A549 (cell line): ENCODE measurements around the gene GID4. TPM values are rescaled to one million over a fixed set of nuclear protein-coding genes. Genes with fewer than 3 reads are reported as not detected.

Experiments
- ATAC-seq, 2 experiments: fragments of 200-7000 bp in 1 of 2; fragments of >200 bp in 1 of 2; cut with Nextera tagmentation in 1 of 2; cut with Tn5 transposase in 1 of 2; 3 replicates each; pipeline versions ENCODE4 v1.8.0 to v1.9.1; 2018 to 2020; ENCODE audit warnings: mild to moderate bottlenecking in 1 of 2, moderate library complexity in 1 of 2
- CTCF ChIA-PET: fragments of 300-600 bp; sonication (Branson Sonifier 250); formaldehyde crosslinking; extraction: SDS; loops from one replicate; lab custom pipeline; 2021; ENCODE audit warnings: antibody characterized with exemption, inconsistent platforms; lab: Yijun Ruan, JAX
- POLR2A ChIA-PET: fragments of 350-600 bp; formaldehyde crosslinking; extraction: SDS; loops from one replicate; lab custom pipeline; 2021; ENCODE audit warnings: antibody characterized with exemption, inconsistent platforms; lab: Yijun Ruan, JAX
- DNase-seq, 2 experiments: peaks; one replicate each; pipeline versions ENCODE4 v3.0.0 to v3.0.0-alpha.2; 2011 to 2016; ENCODE audit warnings: low read depth in 1 of 2, low spot score in 1 of 2
- FAIRE-seq: peaks from 2 replicates; lab custom pipeline; 2011; peaks lifted over from hg19 to GRCh38; lab: Jason Lieb, UNC
- H3K27ac ChIP-seq, 2 experiments: fragments of >200 bp; sonication (Bioruptor Twin); formaldehyde crosslinking; 3 replicates each; pipeline ENCODE4 v1.5.1; 2016 to 2017
- H3K4me1 ChIP-seq: fragments of >200 bp; sonication (Bioruptor Twin); formaldehyde crosslinking; 3 replicates; pipeline ENCODE4 v1.6.1; 2016
- H3K4me2 ChIP-seq: fragments of >200 bp; sonication (Bioruptor Twin); formaldehyde crosslinking; 3 replicates; pipeline ENCODE4 v1.6.1; 2016
- H3K4me3 ChIP-seq: fragments of >200 bp; sonication (Bioruptor Twin); formaldehyde crosslinking; 3 replicates; pipeline ENCODE4 v1.5.1; 2016
- H3K9me3 ChIP-seq: fragments of >200 bp; sonication (Bioruptor Twin); formaldehyde crosslinking; 3 replicates; pipeline ENCODE4 v1.6.1; 2016
- CEBPB ChIP-seq, 2 experiments: fragments of >200 bp in 1 of 2; sonication (Bioruptor Twin) in 1 of 2; formaldehyde crosslinking in 1 of 2; IDR thresholded peaks; 2 replicates each; pipeline ENCODE4 v1.6.1; 2012 to 2016
- CHD4 ChIP-seq: fragments of 200-600 bp; sonication (generic); IDR thresholded peaks from 2 replicates; pipeline ENCODE4 v1.6.1; 2016; ENCODE audit warnings: antibody characterized with exemption, mild to moderate bottlenecking, borderline replicate concordance
- EHF ChIP-seq: fragments of 250-450 bp; sonication (Bioruptor Pico); IDR thresholded peaks from 2 replicates; pipeline ENCODE4 v1.5.0; 2020; ENCODE audit warnings: mild to moderate bottlenecking
- FOSB ChIP-seq: fragments of 250-450 bp; sonication (Bioruptor Pico); IDR thresholded peaks from 2 replicates; pipeline ENCODE4 v1.5.0; 2020; ENCODE audit warnings: mild to moderate bottlenecking, moderate library complexity
- FOSL2 ChIP-seq, 2 experiments: fragments of 450-650 bp in 1 of 2; fragments of >200 bp in 1 of 2; sonication (Bioruptor Twin) in 1 of 2; formaldehyde crosslinking; IDR thresholded peaks; 2 replicates each; pipeline versions ENCODE4 v1.5.0 to v1.6.1; 2016 to 2020; ENCODE audit warnings: mild to moderate bottlenecking in 1 of 2, moderate library complexity in 1 of 2
- HDAC2 ChIP-seq: fragments of 200-600 bp; sonication (generic); IDR thresholded peaks from 2 replicates; pipeline ENCODE4 v1.6.1; 2016
- HOXA7 ChIP-seq: fragments of 250-450 bp; sonication (Bioruptor Pico); IDR thresholded peaks from 2 replicates; pipeline ENCODE4 v1.5.0; 2020; ENCODE audit warnings: mild to moderate bottlenecking, moderate library complexity
- HOXB13 ChIP-seq: fragments of 250-450 bp; sonication (Bioruptor Pico); IDR thresholded peaks from 2 replicates; pipeline ENCODE4 v1.5.0; 2020; ENCODE audit warnings: low read depth, mild to moderate bottlenecking, moderate library complexity
- HOXB5 ChIP-seq: fragments of 250-450 bp; sonication (Bioruptor Pico); IDR thresholded peaks from 2 replicates; pipeline ENCODE4 v1.5.0; 2020; ENCODE audit warnings: mild to moderate bottlenecking, moderate library complexity
- MYC ChIP-seq: IDR thresholded peaks from 2 replicates; pipeline ENCODE4 v1.6.1; 2012; ENCODE audit warnings: mild to moderate bottlenecking, inconsistent platforms, low read length, improper control_type of control experiment, borderline replicate concordance
- NFE2L2 ChIP-seq: fragments of 150-350 bp; conservative IDR thresholded peaks from 2 replicates; pipeline ENCODE4 v1.6.1; 2014; ENCODE audit warnings: low read length
- POLR2A ChIP-seq: IDR thresholded peaks from 2 replicates; pipeline ENCODE4 v1.6.1; 2012; ENCODE audit warnings: mild to moderate bottlenecking, low read length
- RARB ChIP-seq: fragments of 250-450 bp; sonication (Bioruptor Pico); IDR thresholded peaks from 2 replicates; pipeline ENCODE4 v1.8.0; 2021; ENCODE audit warnings: mild to moderate bottlenecking, moderate library complexity
- RFX5 ChIP-seq: fragments of 450-650 bp; IDR thresholded peaks from 2 replicates; pipeline ENCODE4 v1.7.1; 2014; ENCODE audit warnings: antibody characterized with exemption, mild to moderate bottlenecking, moderate library complexity
- RNF2 ChIP-seq: fragments of 200-600 bp; sonication (generic); IDR thresholded peaks from 2 replicates; pipeline ENCODE4 v1.6.1; 2016; ENCODE audit warnings: low read depth, mild to moderate bottlenecking, antibody characterized with exemption, moderate library complexity, borderline replicate concordance
- SREBF2 ChIP-seq: fragments of 450-650 bp; IDR thresholded peaks from 2 replicates; pipeline ENCODE4 v1.6.1; 2014; ENCODE audit warnings: mild to moderate bottlenecking, moderate library complexity
- TP53 ChIP-seq: fragments of 250-450 bp; sonication (Bioruptor Pico); IDR thresholded peaks from 2 replicates; pipeline ENCODE4 v1.5.0; 2021; ENCODE audit warnings: mild to moderate bottlenecking, moderate library complexity
- ZFP36 ChIP-seq: fragments of 450-650 bp; IDR thresholded peaks from 2 replicates; pipeline ENCODE4 v1.6.1; 2014; ENCODE audit warnings: borderline replicate concordance; ENCODE audit not compliant: partially characterized antibody
- ZNF302 ChIP-seq: fragments of 250-450 bp; sonication (Bioruptor Pico); IDR thresholded peaks from 2 replicates; pipeline ENCODE4 v1.9.0; 2021; ENCODE audit warnings: inconsistent platforms, mild to moderate bottlenecking, moderate library complexity
- WGBS: methylation state at CpG from one replicate; pipeline ENCODE4 v1.1.6; 2017; ENCODE audit errors: missing lambda C conversion rate; 5-methylcytosine and 5-hydroxymethylcytosine counted together
- polyA plus RNA-seq, 4 experiments: library from polyadenylated mRNA; depleted of rRNA in 3 of 4; stranded (reverse); fragments of >200 nt; fragmentation: RNase III in 1 of 4; extraction: RNeasy Plus Mini Kit Qiagen cat#74134 plus additional on column Dnase treatment in 1 of 4; gene quantifications; 2 replicates in 3 of 4; 3 replicates in 1 of 4; pipeline ENCODE4 v1.2.3, GENCODE V29; 2011 to 2017
- TF ChIP-seq, protein P1 (sequence below): fragments of 200-600 bp; sonication (generic); IDR thresholded peaks from 2 replicates; pipeline ENCODE4 v1.6.1; 2016; ENCODE audit warnings: antibody characterized with exemption, mild to moderate bottlenecking, moderate library complexity
- TF ChIP-seq, protein P2 (sequence below): IDR thresholded peaks from 2 replicates; pipeline ENCODE4 v1.6.1; 2012; ENCODE audit warnings: low read depth, borderline replicate concordance
- TF ChIP-seq, protein P3 (sequence below): IDR thresholded peaks from 2 replicates; pipeline ENCODE4 v1.6.1; 2012
- TF ChIP-seq, protein P4 (sequence below): fragments of >200 bp; sonication (Bioruptor Twin); formaldehyde crosslinking; IDR thresholded peaks from 3 replicates; pipeline ENCODE4 v1.6.1; 2016

GID4 gene
- polyA plus RNA-seq, 2 of the 4 experiments (the other 2 are of a cell fraction): 11.2 to 11.5 TPM

- CTCF ChIA-PET: interaction anchor here (1.1 to 2.0 kb wide), 3 partner anchors 15 to 24 kb away, joined by 3 to 9 read pairs (median 4); no protein-coding TSS in a partner anchor
- TF ChIP-seq ZNF302 (no peak), SREBF2 (no peak), CHD4 (no peak), HDAC2 (no peak), EHF (CRISPR knock-in tag) (no peak), HOXA7 (CRISPR knock-in tag) (no peak), TP53 (no peak), MYC (no peak), RARB (CRISPR knock-in tag) (no peak), HOXB5 (CRISPR knock-in tag) (no peak), NFE2L2 (no peak), FOSB (no peak), RNF2 (no peak), FOSL2 (IDR thresholded peaks at IDR 0.05) (no peak), FOSL2 (CRISPR knock-in tag; IDR thresholded peaks at IDR 0.05) (no peak)
- TF ChIP-seq, protein P1, sequence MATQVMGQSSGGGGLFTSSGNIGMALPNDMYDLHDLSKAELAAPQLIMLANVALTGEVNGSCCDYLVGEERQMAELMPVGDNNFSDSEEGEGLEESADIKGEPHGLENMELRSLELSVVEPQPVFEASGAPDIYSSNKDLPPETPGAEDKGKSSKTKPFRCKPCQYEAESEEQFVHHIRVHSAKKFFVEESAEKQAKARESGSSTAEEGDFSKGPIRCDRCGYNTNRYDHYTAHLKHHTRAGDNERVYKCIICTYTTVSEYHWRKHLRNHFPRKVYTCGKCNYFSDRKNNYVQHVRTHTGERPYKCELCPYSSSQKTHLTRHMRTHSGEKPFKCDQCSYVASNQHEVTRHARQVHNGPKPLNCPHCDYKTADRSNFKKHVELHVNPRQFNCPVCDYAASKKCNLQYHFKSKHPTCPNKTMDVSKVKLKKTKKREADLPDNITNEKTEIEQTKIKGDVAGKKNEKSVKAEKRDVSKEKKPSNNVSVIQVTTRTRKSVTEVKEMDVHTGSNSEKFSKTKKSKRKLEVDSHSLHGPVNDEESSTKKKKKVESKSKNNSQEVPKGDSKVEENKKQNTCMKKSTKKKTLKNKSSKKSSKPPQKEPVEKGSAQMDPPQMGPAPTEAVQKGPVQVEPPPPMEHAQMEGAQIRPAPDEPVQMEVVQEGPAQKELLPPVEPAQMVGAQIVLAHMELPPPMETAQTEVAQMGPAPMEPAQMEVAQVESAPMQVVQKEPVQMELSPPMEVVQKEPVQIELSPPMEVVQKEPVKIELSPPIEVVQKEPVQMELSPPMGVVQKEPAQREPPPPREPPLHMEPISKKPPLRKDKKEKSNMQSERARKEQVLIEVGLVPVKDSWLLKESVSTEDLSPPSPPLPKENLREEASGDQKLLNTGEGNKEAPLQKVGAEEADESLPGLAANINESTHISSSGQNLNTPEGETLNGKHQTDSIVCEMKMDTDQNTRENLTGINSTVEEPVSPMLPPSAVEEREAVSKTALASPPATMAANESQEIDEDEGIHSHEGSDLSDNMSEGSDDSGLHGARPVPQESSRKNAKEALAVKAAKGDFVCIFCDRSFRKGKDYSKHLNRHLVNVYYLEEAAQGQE: no peak
- TF ChIP-seq, all 56 proteins: peak for 0
- no peak for FAIRE-seq
- Histone ChIP-seq H3K4me1 (no peaks in the 10 kb centered on the region), H3K4me2 (no peak overlapping the region), H3K4me3 (no peak overlapping the region), H3K27ac (no peak overlapping the region), H3K9me3 (no peaks in the 10 kb centered on the region)
- POLR2A ChIA-PET: no interaction called here
- WGBS: 72% methylated on average over 5 of the region's 5 CpGs
- DNase-seq: no peak
- no peak for ATAC-seq
These were observed 30.5 kb upstream of the GID4 start for GRCh38 chr17:18008496-18009268.

- DNase-seq: no peak
- no peak for ATAC-seq
- CTCF ChIA-PET: interaction anchor here (1.0 to 1.9 kb wide), 3 partner anchors 23 to 118 kb away, joined by 4 to 7 read pairs (median 4); no protein-coding TSS in a partner anchor
- Histone ChIP-seq H3K9me3 (no peaks in the 10 kb centered on the region), H3K4me3 (no peak overlapping the region), H3K4me1 (no peaks in the 10 kb centered on the region), H3K4me2 (no peak overlapping the region), H3K27ac (no peak overlapping the region)
- POLR2A ChIA-PET: no interaction called here
- TF ChIP-seq RFX5: no peak
- no peak for TF ChIP-seq CEBPB (IDR thresholded peaks at IDR 0.05)
- 81% methylated on average over 8 of the region's 8 CpGs for WGBS
- no peak for FAIRE-seq
These were observed 29.4 kb upstream of the GID4 start for GRCh38 chr17:18009609-18010420.

GRCh38 chr17:18011286-18011685, 27.9 kb upstream of the GID4 start:
- no peak for ATAC-seq
- WGBS: 96% methylated on average over 3 of the region's 5 CpGs
- no peak overlapping the region for H3K27ac ChIP-seq
- H3K4me1 ChIP-seq: no peaks in the 10 kb centered on the region
- FAIRE-seq: no peak
- ChIA-PET CTCF (interaction anchor here (0.6 to 1.9 kb wide), 2 partner anchors 18 to 120 kb away, joined by 3 to 7 read pairs; no protein-coding TSS in a partner anchor), POLR2A (no interaction called here)
- H3K4me2 ChIP-seq: no peak overlapping the region
- H3K4me3 ChIP-seq: no peak overlapping the region
- DNase-seq: no peak
- no peaks in the 10 kb centered on the region for H3K9me3 ChIP-seq
- TF ChIP-seq, protein P2, sequence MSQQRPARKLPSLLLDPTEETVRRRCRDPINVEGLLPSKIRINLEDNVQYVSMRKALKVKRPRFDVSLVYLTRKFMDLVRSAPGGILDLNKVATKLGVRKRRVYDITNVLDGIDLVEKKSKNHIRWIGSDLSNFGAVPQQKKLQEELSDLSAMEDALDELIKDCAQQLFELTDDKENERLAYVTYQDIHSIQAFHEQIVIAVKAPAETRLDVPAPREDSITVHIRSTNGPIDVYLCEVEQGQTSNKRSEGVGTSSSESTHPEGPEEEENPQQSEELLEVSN: no peak
- TF ChIP-seq POLR2A (no peak), CHD4 (no peak), ZFP36 (no peak), HOXB13 (no peak)
- TF ChIP-seq, protein P3, sequence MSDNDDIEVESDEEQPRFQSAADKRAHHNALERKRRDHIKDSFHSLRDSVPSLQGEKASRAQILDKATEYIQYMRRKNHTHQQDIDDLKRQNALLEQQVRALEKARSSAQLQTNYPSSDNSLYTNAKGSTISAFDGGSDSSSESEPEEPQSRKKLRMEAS: no peak
- TF ChIP-seq, protein P1: no peak
- TF ChIP-seq, protein P4, sequence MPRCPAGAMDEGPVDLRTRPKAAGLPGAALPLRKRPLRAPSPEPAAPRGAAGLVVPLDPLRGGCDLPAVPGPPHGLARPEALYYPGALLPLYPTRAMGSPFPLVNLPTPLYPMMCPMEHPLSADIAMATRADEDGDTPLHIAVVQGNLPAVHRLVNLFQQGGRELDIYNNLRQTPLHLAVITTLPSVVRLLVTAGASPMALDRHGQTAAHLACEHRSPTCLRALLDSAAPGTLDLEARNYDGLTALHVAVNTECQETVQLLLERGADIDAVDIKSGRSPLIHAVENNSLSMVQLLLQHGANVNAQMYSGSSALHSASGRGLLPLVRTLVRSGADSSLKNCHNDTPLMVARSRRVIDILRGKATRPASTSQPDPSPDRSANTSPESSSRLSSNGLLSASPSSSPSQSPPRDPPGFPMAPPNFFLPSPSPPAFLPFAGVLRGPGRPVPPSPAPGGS: no peak
